Osteoblast (primary cell): Measurements from ENCODE around the gene LRCOL1. TPM values are rescaled to one million over a fixed set of nuclear protein-coding genes. Genes with fewer than 3 reads are reported as not detected.

Experiments used
- DNase-seq: peaks from one replicate; pipeline ENCODE4 v3.0.0; 2011; ENCODE audit warnings: low spot score, mixed read lengths; ENCODE audit not compliant: insufficient read length; ENCODE audit errors: missing footprints
- H2AFZ ChIP-seq: 2 replicates; pipeline ENCODE4 v1.6.0; 2011; ENCODE audit warnings: mild to moderate bottlenecking, low read length
- H3K27ac ChIP-seq: 2 replicates; pipeline ENCODE4 v1.5.1; 2011; ENCODE audit warnings: mild to moderate bottlenecking, low read depth, low read length, moderate library complexity
- H3K27me3 ChIP-seq: 2 replicates; pipeline ENCODE4 v1.6.0; 2012; ENCODE audit warnings: mild to moderate bottlenecking, control low read depth, inconsistent platforms, low read length, moderate library complexity; ENCODE audit not compliant: insufficient read depth
- H3K36me3 ChIP-seq: 2 replicates; pipeline ENCODE4 v1.5.1; 2011; ENCODE audit warnings: mild to moderate bottlenecking, low read length, control low read depth, moderate library complexity; ENCODE audit not compliant: insufficient read depth
- H3K4me1 ChIP-seq: 2 replicates; pipeline ENCODE4 v1.5.1; 2011; ENCODE audit warnings: mild to moderate bottlenecking, low read length, control low read depth, moderate library complexity; ENCODE audit not compliant: insufficient read depth
- H3K4me2 ChIP-seq: 2 replicates; pipeline ENCODE4 v1.6.0; 2011; ENCODE audit warnings: mild to moderate bottlenecking, low read length; ENCODE audit not compliant: insufficient read depth
- H3K4me3 ChIP-seq: fragments of 200-600 bp; sonication (generic); 3 replicates; pipeline ENCODE4 v1.5.1; 2012; ENCODE audit warnings: mild to moderate bottlenecking, low read length, inconsistent platforms; ENCODE audit not compliant: insufficient read depth
- H3K79me2 ChIP-seq: 2 replicates; pipeline ENCODE4 v1.6.0; 2012; ENCODE audit warnings: mild to moderate bottlenecking, low read length, control low read depth, inconsistent platforms; ENCODE audit not compliant: insufficient read depth
- H3K9me3 ChIP-seq: 2 replicates; pipeline ENCODE4 v1.5.1; 2011; ENCODE audit warnings: low read depth, low read length, control low read depth
- H4K20me1 ChIP-seq: 2 replicates; pipeline ENCODE4 v1.6.0; 2012; ENCODE audit warnings: mild to moderate bottlenecking, low read length, control low read depth; ENCODE audit not compliant: insufficient read depth
- CTCF ChIP-seq: IDR thresholded peaks from 2 replicates; pipeline ENCODE4 v1.5.1; 2011; ENCODE audit warnings: mild to moderate bottlenecking, low read depth, low read length, moderate library complexity; ENCODE audit errors: extremely low read depth
- total RNA-seq: library from RNA; depleted of rRNA; stranded (reverse); fragments of >200 nt; gene quantifications from 2 replicates; pipeline ENCODE4 v1.2.3, GENCODE V29; 2012

The LRCOL1 gene
- total RNA-seq, 1 donor, result not detected

- no peaks in the 10 kb centered on the region for H3K36me3 ChIP-seq
- H2AFZ ChIP-seq, result no peak overlapping the region
- DNase-seq, result no peak
- H3K4me2 ChIP-seq, result no peak overlapping the region
- H3K27ac ChIP-seq, result no peak overlapping the region
- no peak overlapping the region for H3K4me3 ChIP-seq
- H3K79me2 ChIP-seq, result no peaks in the 10 kb centered on the region
- H3K27me3 ChIP-seq, result no peaks in the 10 kb centered on the region
- H3K4me1 ChIP-seq, result no peaks in the 10 kb centered on the region
- no peaks in the 10 kb centered on the region for H3K9me3 ChIP-seq
- no peak for TF ChIP-seq CTCF
- no peaks in the 10 kb centered on the region for H4K20me1 ChIP-seq
Measured at GRCh38 chr12:132582582-132583410, 27.6 kb downstream of the LRCOL1 start.

- Histone ChIP-seq H4K20me1 (no peaks in the 10 kb centered on the region), H3K27ac (no peak overlapping the region), H3K4me1 (no peaks in the 10 kb centered on the region), H2AFZ (no peak overlapping the region), H3K4me2 (no peak overlapping the region), H3K79me2 (no peaks in the 10 kb centered on the region), H3K27me3 (no peaks in the 10 kb centered on the region), H3K36me3 (no peaks in the 10 kb centered on the region), H3K4me3 (no peak overlapping the region), H3K9me3 (no peaks in the 10 kb centered on the region)
- no peak for DNase-seq
- no peak for TF ChIP-seq CTCF
Measured at GRCh38 chr12:132582058-132582420, 28.3 kb downstream of the LRCOL1 start.

GRCh38 chr12:132581348-132582057, 28.9 kb downstream of the LRCOL1 start:
- H3K27ac ChIP-seq, result no peak overlapping the region
- DNase-seq, result no peak
- no peak overlapping the region for H3K4me2 ChIP-seq
- TF ChIP-seq CTCF, result no peak
- H3K27me3 ChIP-seq, result no peaks in the 10 kb centered on the region
- H3K36me3 ChIP-seq, result no peaks in the 10 kb centered on the region
- H3K9me3 ChIP-seq, result no peaks in the 10 kb centered on the region
- H4K20me1 ChIP-seq, result no peaks in the 10 kb centered on the region
- no peaks in the 10 kb centered on the region for H3K79me2 ChIP-seq
- no peak overlapping the region for H2AFZ ChIP-seq
- no peak overlapping the region for H3K4me3 ChIP-seq
- no peaks in the 10 kb centered on the region for H3K4me1 ChIP-seq

GRCh38 chr12:132580701-132581292, 29.6 kb downstream of the LRCOL1 start:
- no peaks in the 10 kb centered on the region for H3K36me3 ChIP-seq
- H2AFZ ChIP-seq, result no peak overlapping the region
- H3K4me3 ChIP-seq, result no peak overlapping the region
- H3K4me1 ChIP-seq, result no peaks in the 10 kb centered on the region
- no peak overlapping the region for H3K27ac ChIP-seq
- no peaks in the 10 kb centered on the region for H3K9me3 ChIP-seq
- no peaks in the 10 kb centered on the region for H3K79me2 ChIP-seq
- no peak overlapping the region for H3K4me2 ChIP-seq
- no peaks in the 10 kb centered on the region for H4K20me1 ChIP-seq
- TF ChIP-seq CTCF, result no peak
- DNase-seq, result no peak
- no peaks in the 10 kb centered on the region for H3K27me3 ChIP-seq
